GM19043 (cell line): ENCODE results near the gene COL16A1.

ENCODE experiments used
- ATAC-seq: cut with Tn5 transposase; IDR thresholded peaks from one replicate; pipeline ENCODE4 v1.9.1; 2021; ENCODE audit warnings: low read depth; ENCODE audit not compliant: unreplicated experiment

COL16A1 gene

GRCh38 chr1:31689854-31690253 is 14.0 kb downstream of the COL16A1 start:
- ATAC-seq, result no peak

GRCh38 chr1:31689379-31689778 is 14.4 kb downstream of the COL16A1 start:
- ATAC-seq, result no peak

GRCh38 chr1:31688233-31688918 is 15.4 kb downstream of the COL16A1 start:
- no peak for ATAC-seq

GRCh38 chr1:31687601-31688000 is 16.2 kb downstream of the COL16A1 start:
- ATAC-seq, result no peak

GRCh38 chr1:31685795-31686194 is 18.0 kb downstream of the COL16A1 start:
- no peak for ATAC-seq

GRCh38 chr1:31683997-31684396 is 19.8 kb downstream of the COL16A1 start:
- ATAC-seq, result no peak

- no peak for ATAC-seq
These were observed 22.4 kb downstream of the COL16A1 start for GRCh38 chr1:31681415-31681814.

- ATAC-seq, result no peak
These were observed 24.1 kb downstream of the COL16A1 start for GRCh38 chr1:31679676-31680230.

GRCh38 chr1:31679091-31679490 is 24.7 kb downstream of the COL16A1 start:
- ATAC-seq, result no peak

GRCh38 chr1:31678681-31679080 is 25.1 kb downstream of the COL16A1 start:
- no peak for ATAC-seq

- ATAC-seq, result no peak
These were observed 25.9 kb downstream of the COL16A1 start for GRCh38 chr1:31677949-31678348.

- no peak for ATAC-seq
These were observed 26.4 kb downstream of the COL16A1 start for GRCh38 chr1:31677401-31677800.

- ATAC-seq, result no peak
These were observed 28.1 kb downstream of the COL16A1 start for GRCh38 chr1:31675756-31676155.

- no peak for ATAC-seq
These were observed 28.7 kb downstream of the COL16A1 start for GRCh38 chr1:31675161-31675560.

- ATAC-seq, result no peak
These were observed 29.2 kb downstream of the COL16A1 start for GRCh38 chr1:31674626-31675025.

- no peak for ATAC-seq
These were observed 30.4 kb downstream of the COL16A1 start for GRCh38 chr1:31673433-31673832.

GRCh38 chr1:31672986-31673385 is 30.8 kb downstream of the COL16A1 start:
- ATAC-seq, result no peak

- no peak for ATAC-seq
These were observed 32.1 kb downstream of the COL16A1 start for GRCh38 chr1:31671561-31672201.

- ATAC-seq, result no peak
These were observed 32.7 kb downstream of the COL16A1 start for GRCh38 chr1:31671147-31671546.

- ATAC-seq, result no peak
These were observed 33.2 kb downstream of the COL16A1 start for GRCh38 chr1:31670593-31670964.

- no peak for ATAC-seq
These were observed 33.8 kb downstream of the COL16A1 start for GRCh38 chr1:31669786-31670592.
